A549 (cell line): Measurements from ENCODE around the gene AUH.

ENCODE experiments used
- BCL3 ChIP-seq: fragments of >200 bp; sonication (Bioruptor Twin); formaldehyde crosslinking; IDR thresholded peaks from 3 replicates; pipeline ENCODE4 v1.6.1; 2016
- CEBPB ChIP-seq, 2 experiments: fragments of >200 bp in 1 of 2; sonication (Bioruptor Twin) in 1 of 2; formaldehyde crosslinking in 1 of 2; IDR thresholded peaks; 2 replicates each; pipeline ENCODE4 v1.6.1; 2012 to 2016
- CTCF ChIP-seq: fragments of >200 bp; sonication (Bioruptor Twin); formaldehyde crosslinking; IDR thresholded peaks from 3 replicates; pipeline ENCODE4 v1.5.1; 2016
- POLR2A ChIP-seq: IDR thresholded peaks from 2 replicates; pipeline ENCODE4 v1.6.1; 2012; ENCODE audit warnings: mild to moderate bottlenecking, low read length

GRCh38 chr9:91222457-91222856 lies 139.3 kb downstream of the AUH start:
- TF ChIP-seq CTCF (no peak), BCL3 (no peak), CEBPB (IDR thresholded peaks at IDR 0.05) (no peak), POLR2A (no peak)
